ENCODE data around the gene ZNHIT3.
"Not testable (repeated sequence)": the region's sequence is repeated elsewhere in the genome, so short reads cannot be mapped to it uniquely, and the experiment has no call there.

The ZNHIT3 gene

DNA sequence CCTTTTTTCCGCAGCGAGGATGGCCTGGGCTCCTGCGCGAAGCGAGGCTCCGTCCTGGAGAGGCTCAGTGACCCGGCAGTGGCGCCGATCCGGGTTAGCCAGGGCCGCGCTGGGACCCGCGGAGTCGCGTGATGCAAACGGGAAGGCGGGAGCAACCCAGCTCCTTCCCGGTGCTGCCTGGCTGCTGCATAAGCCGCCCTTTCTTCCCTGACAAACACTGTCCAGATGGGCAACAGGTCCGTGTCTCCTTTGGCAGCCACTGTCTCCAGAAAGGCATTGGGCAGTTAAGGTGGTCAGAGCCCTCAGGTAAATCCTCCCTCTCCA, 21.8 kb upstream of the ZNHIT3 start:
- H3K4me3 ChIP-seq (ENCODE audit: low read length): no peak overlapping the region
- H3K4me1 ChIP-seq (ENCODE audit: control insufficient read depth, insufficient read depth, low read length): no peaks in the 10 kb centered on the region
- H3K36me3 ChIP-seq (ENCODE audit: control insufficient read depth, insufficient read depth, low read length): no peaks in the 10 kb centered on the region
- no peaks in the 10 kb centered on the region for H3K9me3 ChIP-seq (ENCODE audit: control insufficient read depth, low read length)
- peaks cover 45% of the 10 kb centered on the region for H3K27me3 ChIP-seq (ENCODE audit: control insufficient read depth, insufficient read depth, low read length)
- no peak overlapping the region for H3K9ac ChIP-seq (ENCODE audit: low read length)

GRCh38 chr17:36468903-36469635, 17.4 kb upstream of the ZNHIT3 start:
- no peaks in the 10 kb centered on the region for H3K4me1 ChIP-seq (ENCODE audit: control insufficient read depth, insufficient read depth, low read length)
- no peaks in the 10 kb centered on the region for H3K9me3 ChIP-seq (ENCODE audit: control insufficient read depth, low read length)
- H3K9ac ChIP-seq (ENCODE audit: low read length): no peak overlapping the region
- no peaks in the 10 kb centered on the region for H3K36me3 ChIP-seq (ENCODE audit: control insufficient read depth, insufficient read depth, low read length)
- H3K4me3 ChIP-seq (ENCODE audit: low read length): no peak overlapping the region
- H3K27me3 ChIP-seq (ENCODE audit: control insufficient read depth, insufficient read depth, low read length): peaks cover 24% of the 10 kb centered on the region

- H3K4me1 ChIP-seq (ENCODE audit: control insufficient read depth, insufficient read depth, low read length): no peaks in the 10 kb centered on the region
- H3K4me3 ChIP-seq (ENCODE audit: low read length): no peak overlapping the region
- no peak overlapping the region for H3K9ac ChIP-seq (ENCODE audit: low read length)
- no peaks in the 10 kb centered on the region for H3K36me3 ChIP-seq (ENCODE audit: control insufficient read depth, insufficient read depth, low read length)
- no peaks in the 10 kb centered on the region for H3K9me3 ChIP-seq (ENCODE audit: control insufficient read depth, low read length)
- H3K27me3 ChIP-seq (ENCODE audit: control insufficient read depth, insufficient read depth, low read length): peaks cover 18% of the 10 kb centered on the region
These were observed 16.7 kb upstream of the ZNHIT3 start for GRCh38 chr17:36469733-36470132.

DNA sequence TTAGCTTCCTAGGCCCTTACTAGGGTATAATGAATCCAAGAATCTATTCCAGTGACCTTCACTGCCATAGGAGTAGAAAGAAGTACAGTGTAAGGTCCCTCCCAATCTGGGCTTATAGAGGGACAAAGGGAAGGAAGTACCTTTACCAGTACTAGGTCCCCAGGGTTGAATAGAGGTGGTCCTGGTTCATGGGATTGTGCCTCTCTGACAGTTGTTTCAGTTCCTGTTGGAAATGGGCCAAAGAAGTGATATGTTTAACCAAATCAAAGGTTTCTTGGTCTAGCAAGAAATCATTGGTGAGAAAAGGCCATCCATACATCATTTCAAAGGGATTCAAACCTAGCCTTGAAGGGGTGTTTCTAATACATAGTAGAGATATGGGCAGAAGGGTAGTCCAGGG, 16.0 kb upstream of the ZNHIT3 start:
- no peak overlapping the region for H3K4me3 ChIP-seq (ENCODE audit: low read length)
- H3K27me3 ChIP-seq (ENCODE audit: control insufficient read depth, insufficient read depth, low read length): peaks cover 11% of the 10 kb centered on the region
- H3K9me3 ChIP-seq (ENCODE audit: control insufficient read depth, low read length): no peaks in the 10 kb centered on the region
- H3K9ac ChIP-seq (ENCODE audit: low read length): no peak overlapping the region
- H3K36me3 ChIP-seq (ENCODE audit: control insufficient read depth, insufficient read depth, low read length): no peaks in the 10 kb centered on the region
- H3K4me1 ChIP-seq (ENCODE audit: control insufficient read depth, insufficient read depth, low read length): no peaks in the 10 kb centered on the region

DNA sequence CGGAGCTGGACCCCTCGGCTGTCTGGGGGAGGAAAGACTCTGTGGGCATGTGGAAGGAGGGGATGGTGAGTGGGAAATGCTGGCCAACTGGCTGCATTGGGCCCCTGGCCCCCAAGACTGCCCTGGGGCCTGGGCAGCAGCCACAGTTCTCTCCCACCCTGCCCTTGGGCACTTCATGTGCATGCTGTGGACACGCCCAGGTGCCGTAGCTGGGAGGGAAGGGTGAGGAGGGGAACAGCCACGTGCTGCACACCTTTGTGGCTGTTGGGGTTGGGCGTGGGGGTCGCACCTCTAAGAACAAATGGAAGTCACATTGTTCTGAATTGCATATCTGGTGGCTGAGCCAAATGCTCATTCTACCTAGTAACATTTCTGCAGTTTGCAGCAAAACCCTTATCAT, 11.9 kb upstream of the ZNHIT3 start:
- no peaks in the 10 kb centered on the region for H3K4me1 ChIP-seq (ENCODE audit: control insufficient read depth, insufficient read depth, low read length)
- no peak overlapping the region for H3K4me3 ChIP-seq (ENCODE audit: low read length)
- no peak overlapping the region for H3K9ac ChIP-seq (ENCODE audit: low read length)
- peaks cover 5% of the 10 kb centered on the region for H3K27me3 ChIP-seq (ENCODE audit: control insufficient read depth, insufficient read depth, low read length)
- H3K36me3 ChIP-seq (ENCODE audit: control insufficient read depth, insufficient read depth, low read length): no peaks in the 10 kb centered on the region
- no peaks in the 10 kb centered on the region for H3K9me3 ChIP-seq (ENCODE audit: control insufficient read depth, low read length)

- H3K4me3 ChIP-seq (ENCODE audit: low read length): no peak overlapping the region
These were observed 11.0 kb upstream of the ZNHIT3 start for GRCh38 chr17:36475346-36475970.

GRCh38 chr17:36481829-36482228, 4.7 kb upstream of the ZNHIT3 start:
- Histone ChIP-seq H3K4me3 (ENCODE audit: low read length) (no peak overlapping the region), H3K9me3 (ENCODE audit: control insufficient read depth, low read length) (no peaks in the 10 kb centered on the region), H3K9ac (ENCODE audit: low read length) (no peak overlapping the region), H3K4me1 (ENCODE audit: control insufficient read depth, insufficient read depth, low read length) (peaks cover 17% of the 10 kb centered on the region), H3K27me3 (ENCODE audit: control insufficient read depth, insufficient read depth, low read length) (peaks cover 9% of the 10 kb centered on the region), H3K36me3 (ENCODE audit: control insufficient read depth, insufficient read depth, low read length) (no peaks in the 10 kb centered on the region)

More at GRCh38 chr17:36475346-36475970, 11.0 kb upstream of the ZNHIT3 start:
- Histone ChIP-seq H3K9ac (ENCODE audit: low read length) (no peak overlapping the region), H3K36me3 (ENCODE audit: control insufficient read depth, insufficient read depth, low read length) (no peaks in the 10 kb centered on the region), H3K27me3 (ENCODE audit: control insufficient read depth, insufficient read depth, low read length) (peaks cover 3% of the 10 kb centered on the region), H3K9me3 (ENCODE audit: control insufficient read depth, low read length) (no peaks in the 10 kb centered on the region), H3K4me1 (ENCODE audit: control insufficient read depth, insufficient read depth, low read length) (no peaks in the 10 kb centered on the region)

- Histone ChIP-seq H3K27me3 (ENCODE audit: control insufficient read depth, insufficient read depth, low read length) (peaks cover 9% of the 10 kb centered on the region), H3K4me1 (ENCODE audit: control insufficient read depth, insufficient read depth, low read length) (peaks cover 17% of the 10 kb centered on the region), H3K9ac (ENCODE audit: low read length) (peak overlapping the region; percentile 12), H3K36me3 (ENCODE audit: control insufficient read depth, insufficient read depth, low read length) (no peaks in the 10 kb centered on the region), H3K4me3 (ENCODE audit: low read length) (peak overlapping the region; percentile 8), H3K9me3 (ENCODE audit: control insufficient read depth, low read length) (no peaks in the 10 kb centered on the region)
These were observed 3.6 kb upstream of the ZNHIT3 start for GRCh38 chr17:36482611-36483504.

- H3K4me1 ChIP-seq (ENCODE audit: control insufficient read depth, insufficient read depth, low read length): peaks cover 17% of the 10 kb centered on the region
- H3K9ac ChIP-seq (ENCODE audit: low read length); H3K4me3 ChIP-seq (ENCODE audit: low read length); H3K9me3 ChIP-seq (ENCODE audit: control insufficient read depth, low read length); H3K27me3 ChIP-seq (ENCODE audit: control insufficient read depth, insufficient read depth, low read length); H3K36me3 ChIP-seq (ENCODE audit: control insufficient read depth, insufficient read depth, low read length): not testable (repeated sequence)
These were observed 2.5 kb upstream of the ZNHIT3 start for GRCh38 chr17:36484021-36484420.

DNA sequence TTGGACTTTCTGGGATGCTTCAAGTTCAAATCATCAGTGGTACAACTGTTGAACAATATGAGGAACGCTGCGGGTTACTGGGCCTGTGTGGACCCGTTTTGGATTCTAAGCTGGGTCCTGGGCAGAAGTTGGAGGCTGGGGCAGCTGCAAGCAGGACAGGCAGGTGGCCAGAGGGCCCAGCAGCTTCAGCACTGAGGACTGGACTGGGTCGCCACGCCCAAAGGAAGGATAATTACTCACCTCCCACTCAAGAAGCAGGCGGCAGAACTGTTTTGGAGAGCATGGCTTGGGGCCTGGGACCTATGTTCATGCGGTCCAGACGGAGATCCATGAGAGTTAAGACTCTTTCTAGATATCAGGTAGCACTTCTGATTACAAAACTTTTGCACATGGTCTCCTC, 1.5 kb upstream of the ZNHIT3 start:
- H3K36me3 ChIP-seq (ENCODE audit: control insufficient read depth, insufficient read depth, low read length): no peaks in the 10 kb centered on the region
- H3K9me3 ChIP-seq (ENCODE audit: control insufficient read depth, low read length): no peaks in the 10 kb centered on the region
- no peak overlapping the region for H3K4me3 ChIP-seq (ENCODE audit: low read length)
- peaks cover 17% of the 10 kb centered on the region for H3K4me1 ChIP-seq (ENCODE audit: control insufficient read depth, insufficient read depth, low read length)
- H3K9ac ChIP-seq (ENCODE audit: low read length): no peak overlapping the region
- peaks cover 9% of the 10 kb centered on the region for H3K27me3 ChIP-seq (ENCODE audit: control insufficient read depth, insufficient read depth, low read length)

GRCh38 chr17:36485805-36486203, 677 bp upstream of the ZNHIT3 start:
- Histone ChIP-seq H3K27me3 (ENCODE audit: control insufficient read depth, insufficient read depth, low read length) (peaks cover 9% of the 10 kb centered on the region), H3K36me3 (ENCODE audit: control insufficient read depth, insufficient read depth, low read length) (no peaks in the 10 kb centered on the region), H3K9me3 (ENCODE audit: control insufficient read depth, low read length) (no peaks in the 10 kb centered on the region), H3K9ac (ENCODE audit: low read length) (peak overlapping the region; percentile 77), H3K4me3 (ENCODE audit: low read length) (peak overlapping the region; percentile 57), H3K4me1 (ENCODE audit: control insufficient read depth, insufficient read depth, low read length) (peaks cover 17% of the 10 kb centered on the region)

DNA sequence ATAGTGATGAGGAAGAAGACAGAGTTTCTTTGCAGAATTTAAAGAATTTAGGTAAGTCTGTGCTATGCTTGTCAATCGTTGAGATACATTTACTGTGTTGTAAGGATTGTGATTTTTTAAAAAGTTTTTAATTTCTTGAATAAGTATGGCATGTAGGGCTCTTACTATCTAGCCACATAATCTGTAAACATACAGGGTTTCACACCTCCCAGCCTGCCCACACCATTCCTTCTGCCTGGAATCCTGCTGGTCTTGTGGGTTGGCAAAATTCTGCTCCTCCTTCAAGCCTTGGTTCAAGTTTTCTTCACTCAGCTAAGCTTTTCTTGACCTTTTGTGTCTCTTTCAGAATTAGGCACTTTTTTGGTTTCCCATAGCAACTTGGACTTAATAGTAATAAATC, 7.5 kb downstream of the ZNHIT3 start:
- Histone ChIP-seq H3K9me3 (ENCODE audit: control insufficient read depth, low read length) (no peaks in the 10 kb centered on the region), H3K4me3 (ENCODE audit: low read length) (no peak overlapping the region), H3K36me3 (ENCODE audit: control insufficient read depth, insufficient read depth, low read length) (peaks cover 11% of the 10 kb centered on the region), H3K9ac (ENCODE audit: low read length) (no peak overlapping the region), H3K27me3 (ENCODE audit: control insufficient read depth, insufficient read depth, low read length) (no peaks in the 10 kb centered on the region), H3K4me1 (ENCODE audit: control insufficient read depth, insufficient read depth, low read length) (peaks cover 3% of the 10 kb centered on the region)
